GM19468 (cell line): ENCODE measurements around the gene MSRB1.
"Not testable (repeated sequence)": the region's sequence is repeated elsewhere in the genome, so short reads cannot be mapped to it uniquely, and the experiment has no call there.

Experiments used
- ATAC-seq: cut with Tn5 transposase; IDR thresholded peaks from one replicate; pipeline ENCODE4 v1.9.1; 2021; ENCODE audit warnings: mild to moderate bottlenecking, moderate library complexity, moderate number of reproducible peaks; ENCODE audit not compliant: unreplicated experiment; ENCODE audit errors: extremely low read depth

MSRB1 gene

DNA sequence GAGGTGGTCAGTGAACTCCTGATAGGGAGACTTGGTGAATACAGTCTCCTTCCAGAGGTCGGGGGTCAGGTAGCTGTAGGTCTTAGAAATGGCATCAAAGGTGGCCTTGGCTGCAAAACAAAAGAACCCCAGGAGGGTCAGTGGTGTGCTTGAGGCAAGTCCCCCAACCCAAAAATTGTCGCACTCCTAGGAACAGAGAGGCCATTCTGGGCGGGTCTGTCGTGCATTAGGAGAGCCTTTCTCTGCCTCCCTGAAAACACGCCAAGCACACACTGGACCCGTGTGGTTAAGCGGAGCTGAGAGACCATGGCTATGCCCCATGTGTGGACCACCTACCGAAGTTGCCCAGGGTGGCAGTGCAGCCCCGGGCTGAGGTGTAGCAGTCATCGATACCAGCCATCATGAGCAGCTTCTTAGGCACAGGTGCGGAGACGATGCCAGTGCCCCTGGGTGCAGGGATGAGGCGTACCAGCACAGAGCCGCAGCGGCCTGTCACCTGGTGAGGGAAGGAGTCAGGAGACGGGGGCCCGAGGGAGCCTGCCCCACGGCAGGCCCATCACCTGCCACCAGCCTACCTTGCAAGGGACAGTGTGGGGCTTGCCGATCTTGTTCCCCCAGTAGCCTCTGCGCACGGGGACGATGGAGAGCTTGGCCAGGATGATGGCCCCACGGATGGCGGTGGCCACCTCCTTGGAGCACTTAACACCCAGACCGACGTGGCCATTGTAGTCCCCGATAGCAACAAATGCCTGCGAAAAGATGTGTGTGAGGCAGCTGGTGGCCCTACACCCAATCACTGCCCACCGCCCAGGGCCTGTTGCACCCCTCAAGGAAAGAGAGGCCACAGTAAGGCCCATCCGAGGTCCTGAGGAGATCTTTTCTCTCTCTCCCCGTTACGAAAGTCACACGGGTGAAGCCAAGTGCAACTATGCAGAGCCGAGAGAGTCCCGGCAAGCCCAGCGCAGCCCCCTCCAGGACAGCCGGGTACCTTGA lies 19.5 kb upstream of the MSRB1 start:
- not testable (repeated sequence) for ATAC-seq

GRCh38 chr16:1961651-1962067 lies 18.7 kb upstream of the MSRB1 start:
- ATAC-seq: no peak

DNA sequence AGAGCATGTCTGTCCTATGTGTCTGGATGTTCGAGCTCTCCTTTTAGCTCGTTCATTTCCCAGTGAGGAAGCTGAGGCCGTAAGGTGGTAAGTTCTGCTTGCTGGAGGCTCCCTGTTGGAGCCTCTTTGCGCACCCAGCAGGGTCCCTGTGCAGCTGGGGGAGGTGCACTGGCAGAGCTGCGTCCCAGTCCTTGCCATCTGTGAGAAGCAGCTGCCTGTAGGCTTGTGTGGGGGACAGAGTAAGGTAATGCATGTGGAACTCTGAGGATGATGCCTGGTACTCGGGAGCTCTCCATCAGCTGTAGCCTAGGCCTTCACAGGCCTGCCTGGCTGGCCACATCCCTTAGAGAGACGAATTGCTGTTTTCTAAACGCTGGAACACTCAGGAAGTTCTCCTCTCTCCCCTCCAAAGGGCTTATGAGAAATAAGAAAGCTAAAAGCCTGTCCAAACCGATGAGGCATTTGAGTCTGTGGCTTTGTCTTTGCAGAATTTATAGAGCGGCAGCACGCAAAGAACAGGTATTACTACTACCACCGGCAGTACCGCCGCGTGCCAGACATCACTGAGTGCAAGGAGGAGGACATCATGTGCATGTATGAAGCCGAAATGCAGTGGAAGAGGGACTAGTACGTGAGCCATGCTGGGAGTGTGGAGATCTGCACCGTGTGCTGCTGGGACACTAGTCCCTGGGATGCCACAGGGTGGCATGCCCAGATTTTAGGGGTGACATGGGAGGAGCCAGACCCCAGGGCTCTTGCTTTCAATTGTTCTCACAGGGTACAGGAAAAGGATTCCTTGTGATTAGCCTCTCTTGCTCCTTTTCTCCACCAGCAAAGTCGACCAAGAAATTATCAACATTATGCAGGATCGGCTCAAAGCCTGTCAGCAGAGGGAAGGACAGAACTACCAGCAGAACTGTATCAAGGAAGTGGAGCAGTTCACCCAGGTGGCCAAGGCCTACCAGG lies 17.9 kb upstream of the MSRB1 start:
- ATAC-seq: no peak

- ATAC-seq: peak; percentile 84
Measured at GRCh38 chr16:1959269-1960039, 16.5 kb upstream of the MSRB1 start, which contains the start of gene NDUFB10. Gene NDUFB10 (plus strand): TSS chr16:1959538. CDS start chr16:1959625, 87 bp downstream.

GRCh38 chr16:1958715-1959268 lies 15.8 kb upstream of the MSRB1 start:
- no peak for ATAC-seq

- ATAC-seq: not testable (repeated sequence)
Measured at GRCh38 chr16:1958143-1958491, 15.1 kb upstream of the MSRB1 start.

- ATAC-seq: not testable (repeated sequence)
Measured at GRCh38 chr16:1957434-1958142, 14.6 kb upstream of the MSRB1 start.

GRCh38 chr16:1953734-1954133 lies 10.7 kb upstream of the MSRB1 start:
- ATAC-seq: no peak

DNA sequence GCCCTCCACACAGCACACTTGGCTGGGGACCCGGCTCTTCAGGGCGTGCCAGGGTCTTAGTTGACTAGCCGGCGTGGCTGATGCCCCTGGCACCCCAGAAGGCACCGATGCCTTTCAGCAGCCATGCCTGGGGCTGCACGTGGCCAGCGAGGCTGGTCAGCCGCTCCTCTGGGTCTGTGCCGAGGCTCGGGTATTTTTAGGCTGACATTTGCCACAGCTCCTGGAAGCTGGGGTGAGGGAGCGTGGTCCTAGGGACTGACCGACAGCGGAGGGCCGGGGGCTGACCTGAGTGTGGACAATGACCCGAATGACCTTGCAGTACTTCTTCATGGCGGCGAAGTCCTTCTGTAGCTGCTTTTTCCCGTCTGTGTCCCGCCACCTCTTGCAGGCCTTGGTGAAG lies 7.6 kb upstream of the MSRB1 start:
- no peak for ATAC-seq

- no peak for ATAC-seq
Measured at GRCh38 chr16:1950047-1950446, 7.0 kb upstream of the MSRB1 start.

- ATAC-seq: no peak
Measured at GRCh38 chr16:1949507-1949906, 6.5 kb upstream of the MSRB1 start.

- no peak for ATAC-seq
Measured at GRCh38 chr16:1947369-1947670, 4.3 kb upstream of the MSRB1 start.

- ATAC-seq: no peak
Measured at GRCh38 chr16:1946495-1947368, 3.7 kb upstream of the MSRB1 start.

- ATAC-seq: no peak
Measured at GRCh38 chr16:1945559-1946391, 2.8 kb upstream of the MSRB1 start.

DNA sequence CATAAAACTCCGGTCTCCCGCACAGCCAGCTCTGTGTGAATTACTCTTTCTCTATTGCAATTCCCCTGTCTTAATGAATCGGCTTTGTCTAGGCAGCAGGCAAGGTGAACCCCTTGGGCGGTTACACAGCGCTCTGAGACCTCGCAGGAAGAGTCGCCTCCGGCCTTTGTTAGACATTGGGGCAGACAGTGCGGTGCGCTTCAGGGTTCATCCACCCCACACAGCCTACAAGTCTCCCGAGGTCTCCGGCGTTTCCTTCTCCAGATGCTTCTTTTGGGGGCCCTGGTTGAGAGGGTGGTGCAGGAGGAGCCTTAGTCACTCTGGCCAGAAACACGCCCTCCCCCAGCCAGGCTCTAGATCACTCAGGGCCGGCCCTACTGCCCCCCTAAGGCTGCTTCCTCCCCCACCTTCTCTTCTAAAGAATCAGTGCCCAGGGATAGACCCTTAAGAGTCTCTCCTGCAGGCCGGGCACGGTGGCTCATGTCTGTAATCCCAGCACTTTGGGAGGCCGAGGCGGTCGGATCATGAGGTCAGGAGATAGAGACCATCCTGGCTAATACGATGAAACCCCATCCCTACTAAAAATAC lies 1.7 kb upstream of the MSRB1 start:
- no peak for ATAC-seq

DNA sequence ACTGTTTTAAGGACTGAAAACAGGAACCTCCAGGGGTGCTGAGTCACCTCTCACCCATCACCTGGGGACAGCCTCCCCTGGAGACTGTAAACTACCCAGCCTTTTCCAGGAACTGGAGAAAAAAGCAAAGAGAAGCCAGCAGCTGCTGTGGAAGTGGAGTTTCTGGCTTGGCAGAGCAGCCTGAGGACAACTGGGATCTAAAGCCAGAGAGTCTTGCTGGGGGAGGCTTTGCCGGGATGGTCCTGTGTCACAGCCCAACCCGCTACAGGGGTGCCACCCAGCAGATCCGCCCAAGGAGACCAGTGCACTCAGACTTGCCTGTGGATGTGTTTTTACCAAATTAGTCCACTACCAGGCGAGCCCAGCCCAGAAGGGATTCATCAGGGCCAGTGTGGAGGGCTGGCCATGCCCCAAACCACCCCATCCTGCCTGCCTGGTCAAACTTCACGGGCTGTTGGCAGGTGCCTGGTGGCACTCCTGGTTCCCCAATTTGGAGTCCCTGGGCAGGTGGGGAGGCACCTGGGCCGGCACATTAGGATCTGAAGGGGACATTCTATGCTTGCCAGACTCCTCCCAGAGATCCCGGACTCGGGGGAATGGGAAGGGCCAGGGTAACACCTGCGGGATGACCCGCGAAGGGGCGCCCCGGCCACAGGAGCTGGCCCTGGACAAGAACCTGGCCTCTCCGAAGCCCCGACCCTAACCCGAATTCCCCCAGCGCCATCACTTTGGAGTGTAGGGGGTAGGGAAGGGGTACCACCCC lies 771 bp downstream of the MSRB1 start:
- ATAC-seq: no peak
